ENCODE results near the gene DIPK1B.

The DIPK1B gene

GRCh38 chr9:136686794-136687711 is 25.3 kb upstream of the DIPK1B start, which contains the start of gene AGPAT2:
Gene AGPAT2 (minus strand): TSS chr9:136687457. CDS start chr9:136687357, 100 bp downstream.
- DNase-seq (ENCODE audit: low read depth), result peak; percentile 29

GRCh38 chr9:136687721-136688223 is 24.6 kb upstream of the DIPK1B start:
- no peak for DNase-seq (ENCODE audit: low read depth)

GRCh38 chr9:136688274-136689107 is 23.9 kb upstream of the DIPK1B start:
- DNase-seq (ENCODE audit: low read depth), result no peak

- DNase-seq (ENCODE audit: low read depth), result no peak
Measured at GRCh38 chr9:136689108-136689460, 23.3 kb upstream of the DIPK1B start.

GRCh38 chr9:136690104-136690805 is 22.1 kb upstream of the DIPK1B start:
- no peak for DNase-seq (ENCODE audit: low read depth)

GRCh38 chr9:136690806-136691261 is 21.5 kb upstream of the DIPK1B start:
- no peak for DNase-seq (ENCODE audit: low read depth)

GRCh38 chr9:136691316-136692184 is 20.8 kb upstream of the DIPK1B start:
- DNase-seq (ENCODE audit: low read depth), result no peak

- no peak for DNase-seq (ENCODE audit: low read depth)
Measured at GRCh38 chr9:136692185-136693134, 19.9 kb upstream of the DIPK1B start.

- no peak for DNase-seq (ENCODE audit: low read depth)
Measured at GRCh38 chr9:136693135-136693489, 19.3 kb upstream of the DIPK1B start.

- no peak for DNase-seq (ENCODE audit: low read depth)
Measured at GRCh38 chr9:136693490-136694162, 18.7 kb upstream of the DIPK1B start.

- no peak for DNase-seq (ENCODE audit: low read depth)
Measured at GRCh38 chr9:136694163-136694871, 18.1 kb upstream of the DIPK1B start.

- no peak for DNase-seq (ENCODE audit: low read depth)
Measured at GRCh38 chr9:136694872-136695247, 17.5 kb upstream of the DIPK1B start.

GRCh38 chr9:136695435-136695895 is 16.9 kb upstream of the DIPK1B start:
- DNase-seq (ENCODE audit: low read depth), result no peak

- no peak for DNase-seq (ENCODE audit: low read depth)
Measured at GRCh38 chr9:136695955-136696354, 16.4 kb upstream of the DIPK1B start.

GRCh38 chr9:136696502-136696901 is 15.9 kb upstream of the DIPK1B start:
- DNase-seq (ENCODE audit: low read depth), result no peak

GRCh38 chr9:136697146-136697820 is 15.1 kb upstream of the DIPK1B start:
- no peak for DNase-seq (ENCODE audit: low read depth)

- DNase-seq (ENCODE audit: low read depth), result no peak
Measured at GRCh38 chr9:136697821-136698526, 14.4 kb upstream of the DIPK1B start.

Measured in T follicular helper cell (primary cell).